ENCODE results near the gene YIF1A. TPM values are rescaled to one million over a fixed set of nuclear protein-coding genes. Genes with fewer than 3 reads are reported as not detected.

The YIF1A gene
- polyA plus RNA-seq, 2 of the 4 experiments (the other 2 are of a cell fraction): 79.7 to 99.7 TPM

DNA sequence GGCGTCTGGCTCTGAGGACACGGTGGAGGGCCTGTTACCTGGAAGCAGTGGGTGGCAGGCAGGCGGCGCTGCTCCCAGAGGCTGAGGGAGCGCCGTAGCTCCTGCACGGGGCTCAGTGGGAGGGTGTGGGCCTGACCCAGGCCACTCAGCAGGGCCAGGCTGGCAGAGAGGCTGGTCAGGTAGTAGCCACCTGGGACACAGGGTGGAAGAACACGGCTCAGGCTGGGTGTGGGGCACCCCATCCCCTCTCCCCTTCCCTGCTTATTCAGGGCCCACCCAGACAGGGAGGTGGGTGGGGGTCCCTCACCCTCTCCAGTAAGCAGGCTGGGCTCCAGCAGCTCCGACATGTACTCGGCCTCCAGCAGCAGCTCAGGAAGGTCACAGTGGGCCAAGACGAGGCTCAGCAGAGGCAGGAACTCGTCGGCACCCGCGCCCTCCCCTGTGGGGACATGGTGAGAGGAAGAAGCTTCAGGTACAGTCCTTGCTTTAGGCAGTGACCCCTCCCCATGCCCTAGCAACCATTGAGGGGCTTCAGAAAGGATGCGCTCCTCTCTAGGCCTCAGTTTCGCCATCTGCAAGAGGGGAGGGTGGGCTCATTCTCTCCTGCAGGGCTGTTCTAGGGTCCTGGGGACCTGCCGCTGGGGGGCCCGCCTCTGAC lies 44.4 kb upstream of the YIF1A start:
- CTCF ChIA-PET: interaction anchor here (0.7 to 8.7 kb wide), 4 partner anchors 13 to 57 kb away, joined by 3 to 247 read pairs (median 20); partner anchors contain the start of genes B4GAT1, BRMS1 and CD248

GRCh38 chr11:66332371-66333219 lies 43.7 kb upstream of the YIF1A start:
- no peak for DNase-seq (ENCODE audit: low read depth in 1 of 2, low spot score in 1 of 2)
- WGBS (ENCODE audit: missing lambda C conversion rate): 86% methylated on average over 17 of the region's 18 CpGs
- ChIA-PET CTCF (interaction anchor here (1.0 to 8.7 kb wide), 7 partner anchors 10 to 76 kb away, joined by 3 to 247 read pairs (median 5); partner anchors contain the start of genes B4GAT1, BRMS1 and CD248), POLR2A (no interaction called here)
- no peak overlapping the region for H3K4me3 ChIP-seq
- H3K4me1 ChIP-seq: peaks cover 31% of the 10 kb centered on the region
- TF ChIP-seq BCL3 (IDR thresholded peaks at IDR 0.05): no peak
- TF ChIP-seq NFE2L2 (conservative IDR thresholded peaks at IDR 0.05; ENCODE audit: low read length): no peak
- TF ChIP-seq ESRRA (IDR thresholded peaks at IDR 0.05; ENCODE audit: borderline replicate concordance, low read length): no peak
- TF ChIP-seq ZFP36 (IDR thresholded peaks at IDR 0.05; ENCODE audit: borderline replicate concordance, partially characterized antibody): no peak
- no peak for TF ChIP-seq RNF2 (IDR thresholded peaks at IDR 0.05; ENCODE audit: borderline replicate concordance, low read depth)
- no peak for TF ChIP-seq RARB (CRISPR knock-in tag; IDR thresholded peaks at IDR 0.05)
- no peak for TF ChIP-seq TP53 (CRISPR knock-in tag; IDR thresholded peaks at IDR 0.05)
- TF ChIP-seq RFX5 (IDR thresholded peaks at IDR 0.05): no peak
- no peak for TF ChIP-seq POLR2AphosphoS2 (conservative IDR thresholded peaks at IDR 0.05; ENCODE audit: low read length)
- TF ChIP-seq HEYL (CRISPR knock-in tag; IDR thresholded peaks at IDR 0.05): no peak
- TF ChIP-seq EP300 (IDR thresholded peaks at IDR 0.05): no peak
- no peak for TF ChIP-seq MAX (IDR thresholded peaks at IDR 0.05)
- TF ChIP-seq CHD4 (IDR thresholded peaks at IDR 0.05; ENCODE audit: borderline replicate concordance): no peak
- no peak for TF ChIP-seq MAFK (IDR thresholded peaks at IDR 0.05; ENCODE audit: partially characterized antibody)
- no peak for TF ChIP-seq REST (IDR thresholded peaks at IDR 0.05)
- TF ChIP-seq CBX8 (IDR thresholded peaks at IDR 0.05): no peak
- no peak for TF ChIP-seq EHMT2 (IDR thresholded peaks at IDR 0.05; ENCODE audit: low read depth)
- no peak for TF ChIP-seq POLR2A (IDR thresholded peaks at IDR 0.05; ENCODE audit: low read length)
- ATAC-seq: no peak
- H3K27ac ChIP-seq: no peak overlapping the region
- H3K4me2 ChIP-seq: no peak overlapping the region
- H3K9me3 ChIP-seq: no peaks in the 10 kb centered on the region
- FAIRE-seq: no peak

More for the DNA sequence above, 44.4 kb upstream of the YIF1A start:
- H3K27ac ChIP-seq: no peak overlapping the region
- FAIRE-seq (no peak), DNase-seq (ENCODE audit: low read depth in 1 of 2, low spot score in 1 of 2) (no peak), ATAC-seq (no peak)
- peaks cover 30% of the 10 kb centered on the region for H3K4me1 ChIP-seq
- H3K9me3 ChIP-seq: no peaks in the 10 kb centered on the region
- WGBS (ENCODE audit: missing lambda C conversion rate): 88% methylated on average over 16 of the region's 19 CpGs
- TF ChIP-seq FOXS1 (CRISPR knock-in tag; IDR thresholded peaks at IDR 0.05) (no peak), RCOR1 (IDR thresholded peaks at IDR 0.05; ENCODE audit: low read depth, low read length) (no peak), ZNF302 (CRISPR knock-in tag; IDR thresholded peaks at IDR 0.05) (no peak), HDAC2 (IDR thresholded peaks at IDR 0.05) (no peak), RARB (CRISPR knock-in tag; IDR thresholded peaks at IDR 0.05) (no peak), HEYL (CRISPR knock-in tag; IDR thresholded peaks at IDR 0.05) (no peak), SMC3 (IDR thresholded peaks at IDR 0.05) (no peak), RFX5 (IDR thresholded peaks at IDR 0.05) (no peak), TFCP2L1 (CRISPR knock-in tag; IDR thresholded peaks at IDR 0.05) (no peak), CBX2 (IDR thresholded peaks at IDR 0.05; ENCODE audit: borderline replicate concordance, low read depth) (no peak), MAFK (IDR thresholded peaks at IDR 0.05; ENCODE audit: partially characterized antibody) (no peak)
- TF ChIP-seq, protein P1, sequence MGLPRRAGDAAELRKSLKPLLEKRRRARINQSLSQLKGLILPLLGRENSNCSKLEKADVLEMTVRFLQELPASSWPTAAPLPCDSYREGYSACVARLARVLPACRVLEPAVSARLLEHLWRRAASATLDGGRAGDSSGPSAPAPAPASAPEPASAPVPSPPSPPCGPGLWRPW (IDR thresholded peaks at IDR 0.05): no peak
- POLR2A ChIA-PET: interaction anchor here (3.5 kb wide), 1 partner anchor 21 kb away, joined by 42 read pairs; no protein-coding TSS in a partner anchor
- no peak overlapping the region for H3K4me2 ChIP-seq
- H3K4me3 ChIP-seq: no peak overlapping the region
